ENCODE measurements around the gene RGL4. TPM values are rescaled to one million over a fixed set of nuclear protein-coding genes. Genes with fewer than 3 reads are reported as not detected.
"Not testable (repeated sequence)": the region's sequence is repeated elsewhere in the genome, so short reads cannot be mapped to it uniquely, and the experiment has no call there.

The RGL4 gene
- total RNA-seq, 1 donor from 2014 or later: 1.2 TPM

DNA sequence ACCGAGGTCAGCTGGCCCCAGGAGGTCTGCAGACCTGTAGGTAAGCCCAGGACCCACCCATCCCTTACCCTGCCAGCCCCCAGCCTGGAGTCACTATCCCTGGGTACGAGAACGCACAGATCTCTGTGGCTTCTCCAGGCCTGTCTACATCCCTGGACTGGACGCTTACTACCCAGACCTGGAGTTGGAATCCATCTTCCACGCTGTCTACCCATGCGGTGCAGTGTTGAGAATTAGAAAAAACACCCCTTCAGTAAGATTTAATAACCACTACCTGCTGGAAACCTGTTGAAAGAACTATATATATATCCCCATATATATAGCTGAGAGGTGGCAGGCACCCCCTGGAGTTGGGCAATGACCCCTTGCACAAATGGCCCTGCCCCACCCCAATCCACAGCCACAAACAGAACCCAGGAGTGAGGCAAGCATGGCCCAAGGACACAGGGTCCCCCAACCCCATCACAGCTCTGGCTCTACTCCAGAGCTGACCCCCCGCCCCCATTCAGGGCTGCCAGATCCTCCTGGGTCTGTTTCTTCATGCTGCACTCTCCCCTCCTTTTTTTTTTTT, 17.7 kb upstream of the RGL4 start:
- intact Hi-C loops (cut with DNase I): no loop called here
- Histone ChIP-seq H3K4me3 (no peak overlapping the region), H3K27ac (no peak overlapping the region), H3K36me3 (no peaks in the 10 kb centered on the region), H3K4me1 (peaks cover 10% of the 10 kb centered on the region), H3K27me3 (no peaks in the 10 kb centered on the region), H3K9me3 (no peaks in the 10 kb centered on the region)
- TF ChIP-seq, protein P1, sequence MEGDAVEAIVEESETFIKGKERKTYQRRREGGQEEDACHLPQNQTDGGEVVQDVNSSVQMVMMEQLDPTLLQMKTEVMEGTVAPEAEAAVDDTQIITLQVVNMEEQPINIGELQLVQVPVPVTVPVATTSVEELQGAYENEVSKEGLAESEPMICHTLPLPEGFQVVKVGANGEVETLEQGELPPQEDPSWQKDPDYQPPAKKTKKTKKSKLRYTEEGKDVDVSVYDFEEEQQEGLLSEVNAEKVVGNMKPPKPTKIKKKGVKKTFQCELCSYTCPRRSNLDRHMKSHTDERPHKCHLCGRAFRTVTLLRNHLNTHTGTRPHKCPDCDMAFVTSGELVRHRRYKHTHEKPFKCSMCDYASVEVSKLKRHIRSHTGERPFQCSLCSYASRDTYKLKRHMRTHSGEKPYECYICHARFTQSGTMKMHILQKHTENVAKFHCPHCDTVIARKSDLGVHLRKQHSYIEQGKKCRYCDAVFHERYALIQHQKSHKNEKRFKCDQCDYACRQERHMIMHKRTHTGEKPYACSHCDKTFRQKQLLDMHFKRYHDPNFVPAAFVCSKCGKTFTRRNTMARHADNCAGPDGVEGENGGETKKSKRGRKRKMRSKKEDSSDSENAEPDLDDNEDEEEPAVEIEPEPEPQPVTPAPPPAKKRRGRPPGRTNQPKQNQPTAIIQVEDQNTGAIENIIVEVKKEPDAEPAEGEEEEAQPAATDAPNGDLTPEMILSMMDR (IDR thresholded peaks at IDR 0.05): no peak
- ATAC-seq (no peak), DNase-seq (no peak)

DNA sequence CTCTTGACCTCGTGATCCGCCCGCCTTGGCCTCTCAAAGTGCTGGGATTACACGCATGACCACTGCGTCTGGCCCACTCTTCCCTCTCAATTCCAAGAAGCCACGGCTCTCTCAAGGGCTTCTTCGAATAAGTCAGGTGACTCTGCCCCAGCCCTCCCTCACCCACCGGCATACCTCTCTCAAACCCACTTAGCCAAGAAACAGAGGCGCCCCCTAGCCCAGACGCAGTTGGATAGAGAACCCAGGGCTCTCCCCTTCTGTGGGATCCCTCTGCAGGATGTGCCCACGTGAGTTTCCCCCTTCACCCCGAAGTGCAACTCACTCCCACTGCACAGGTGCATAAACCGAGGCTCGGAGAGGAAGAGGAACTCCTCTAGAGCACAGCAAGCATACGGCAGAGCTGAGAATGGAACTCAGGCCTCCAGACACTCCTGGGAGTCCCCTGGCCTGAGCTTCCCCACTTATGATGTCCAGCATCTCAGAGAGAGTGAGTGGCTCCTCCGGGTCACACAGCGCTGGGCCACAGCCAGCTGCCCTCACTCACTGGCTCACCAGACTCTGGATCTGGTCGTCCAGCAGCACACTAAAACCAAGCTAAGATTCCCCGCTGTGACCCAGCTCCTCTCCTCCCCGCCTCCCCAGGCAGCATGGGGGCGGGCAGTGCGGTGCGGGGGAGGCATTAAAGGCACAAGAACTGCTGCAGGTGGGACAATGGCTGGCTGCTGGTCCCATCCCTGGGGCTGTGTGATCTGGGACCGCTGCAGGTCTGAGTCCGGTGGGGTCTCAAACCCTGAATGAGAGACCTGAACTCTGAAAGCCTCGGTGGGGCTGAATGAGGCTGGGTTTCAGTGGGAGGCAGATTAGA, 16.8 kb upstream of the RGL4 start:
- no peaks in the 10 kb centered on the region for H3K36me3 ChIP-seq
- no peak for ATAC-seq
- no peak overlapping the region for H3K4me3 ChIP-seq
- H3K9me3 ChIP-seq: no peaks in the 10 kb centered on the region
- peaks cover 10% of the 10 kb centered on the region for H3K4me1 ChIP-seq
- H3K27ac ChIP-seq: no peak overlapping the region
- intact Hi-C loops (cut with DNase I): no loop called here
- H3K27me3 ChIP-seq: no peaks in the 10 kb centered on the region
- TF ChIP-seq, protein P1 (IDR thresholded peaks at IDR 0.05): no peak
- DNase-seq: no peak

DNA sequence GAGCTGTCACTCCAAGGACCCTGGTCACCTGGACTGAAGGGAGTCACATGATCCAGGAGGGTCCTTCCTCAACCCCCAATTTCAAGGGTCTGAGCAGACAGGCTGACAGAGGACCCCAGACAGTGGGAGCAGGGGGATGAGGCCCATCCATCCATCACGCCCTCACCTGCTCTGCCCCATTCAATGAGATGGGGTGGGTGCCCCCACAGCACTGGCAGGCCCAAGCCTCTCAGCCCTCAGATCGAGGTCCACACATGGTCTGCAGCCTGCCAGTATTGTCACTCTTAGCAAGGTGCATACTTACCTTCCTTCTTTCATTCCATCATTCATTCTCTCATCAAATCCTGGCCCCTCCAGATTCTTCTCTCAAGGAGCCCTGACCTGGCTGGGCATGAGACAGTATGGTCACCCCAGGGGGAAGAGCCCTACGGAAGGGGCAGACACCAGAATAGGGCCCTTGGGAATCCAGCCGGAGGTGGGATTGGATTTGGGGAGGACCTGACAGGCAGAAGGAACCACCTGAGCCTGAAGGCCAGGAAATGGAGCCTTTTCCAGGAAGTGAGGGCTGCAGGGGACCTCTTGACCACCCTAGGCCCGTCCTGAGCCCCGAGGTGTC, 15.8 kb upstream of the RGL4 start:
- H3K4me3 ChIP-seq; H3K27ac ChIP-seq; DNase-seq; ATAC-seq; H3K9me3 ChIP-seq; H3K36me3 ChIP-seq; intact Hi-C loops (cut with DNase I); H3K27me3 ChIP-seq: not testable (repeated sequence)
- H3K4me1 ChIP-seq: peaks cover 10% of the 10 kb centered on the region

DNA sequence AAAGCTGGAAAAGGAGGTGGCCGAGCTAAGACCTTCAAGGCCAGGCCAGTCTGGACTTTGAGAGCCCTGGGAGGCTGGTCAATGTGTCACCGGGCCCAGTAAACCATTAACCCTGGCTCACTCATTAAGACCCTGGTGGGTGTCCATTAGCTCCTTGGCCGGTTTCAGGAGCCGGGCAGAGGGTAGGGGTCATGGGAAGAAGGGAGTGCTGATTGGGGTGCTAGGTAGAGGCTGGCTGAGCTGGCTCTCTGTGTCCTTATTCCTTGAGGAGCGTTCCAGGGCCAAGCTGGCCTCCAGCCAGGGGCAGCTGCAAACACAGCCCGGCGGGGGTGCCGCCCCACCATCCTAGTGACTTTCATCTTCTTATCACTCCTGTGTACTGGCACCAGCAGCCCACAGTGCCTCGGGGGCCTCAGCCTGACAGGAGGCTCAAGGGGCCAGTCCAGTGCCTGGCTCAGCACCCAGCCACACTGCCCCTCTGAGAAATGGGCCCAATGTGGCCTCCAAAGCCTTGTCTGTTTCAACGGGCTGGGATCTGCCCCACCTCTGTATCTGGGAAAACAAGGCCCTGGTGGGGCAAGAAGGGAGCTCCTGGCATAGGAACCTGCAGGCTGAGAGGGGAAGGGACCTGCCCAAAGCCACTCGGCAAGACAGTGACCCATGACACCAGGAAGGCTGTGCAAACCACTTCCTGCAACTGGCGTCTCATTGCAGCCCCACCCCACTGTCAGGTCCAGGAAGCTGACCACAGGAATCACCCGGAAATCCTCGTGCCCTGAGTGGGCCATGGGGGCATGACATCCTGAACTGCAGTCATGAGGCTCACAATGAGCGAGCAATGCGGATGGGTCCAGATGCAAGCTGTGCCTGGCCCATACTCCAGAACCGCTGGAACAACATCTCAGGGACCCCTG, 15.1 kb upstream of the RGL4 start:
- Histone ChIP-seq H3K4me1 (peaks cover 10% of the 10 kb centered on the region), H3K9me3 (no peaks in the 10 kb centered on the region), H3K27me3 (no peaks in the 10 kb centered on the region), H3K4me3 (no peak overlapping the region), H3K36me3 (no peaks in the 10 kb centered on the region), H3K27ac (peak overlapping the region; percentile 24)
- peak; percentile 77 for ATAC-seq
- intact Hi-C loops (cut with DNase I): no loop called here
- TF ChIP-seq, protein P1 (IDR thresholded peaks at IDR 0.05): no peak
- DNase-seq: peak; percentile 72

DNA sequence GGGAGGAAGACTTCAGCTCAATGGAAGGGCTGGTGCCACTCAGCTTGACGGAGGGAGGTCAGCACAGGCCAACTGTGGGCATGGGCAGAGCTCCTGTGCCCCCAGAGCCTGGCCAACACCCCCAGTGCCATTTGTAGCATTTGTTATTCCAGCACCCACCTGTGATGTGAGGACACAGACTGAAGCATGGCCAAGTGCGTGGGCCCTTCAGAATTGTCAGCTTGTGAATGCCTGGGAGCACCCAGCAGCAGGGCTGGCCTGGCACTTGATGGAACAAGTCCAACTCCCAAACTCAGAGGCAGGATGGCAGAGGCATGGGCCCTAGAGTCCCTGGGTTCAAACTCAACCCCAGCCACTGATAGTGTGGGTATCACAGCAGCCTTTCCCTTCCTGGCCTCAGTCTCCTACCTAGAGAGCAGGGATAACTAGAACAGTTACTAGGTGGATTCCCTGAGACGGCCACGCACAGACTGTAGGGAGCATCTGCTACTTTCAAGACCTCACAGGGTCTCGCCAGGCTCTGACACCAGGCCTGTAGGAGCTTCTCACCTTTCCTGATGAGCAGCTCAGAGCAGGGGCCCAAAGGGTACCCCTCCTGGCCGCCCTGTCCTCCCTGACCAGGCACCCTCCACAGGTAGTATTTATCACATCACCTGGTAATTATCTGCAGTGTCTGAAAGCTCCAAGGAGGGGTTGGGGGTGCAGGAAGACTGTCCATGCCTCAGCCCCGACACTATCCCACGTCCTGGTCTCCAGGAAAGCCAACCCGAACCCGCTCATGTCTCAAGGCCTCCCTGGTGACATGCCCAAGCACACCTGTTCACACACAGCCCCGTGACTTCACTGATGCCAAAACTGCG, 13.7 kb upstream of the RGL4 start:
- ATAC-seq; H3K27me3 ChIP-seq; H3K9me3 ChIP-seq; intact Hi-C loops (cut with DNase I); H3K36me3 ChIP-seq; H3K27ac ChIP-seq; H3K4me3 ChIP-seq: not testable (repeated sequence)
- peaks cover 10% of the 10 kb centered on the region for H3K4me1 ChIP-seq
- peak; percentile 49 for DNase-seq

DNA sequence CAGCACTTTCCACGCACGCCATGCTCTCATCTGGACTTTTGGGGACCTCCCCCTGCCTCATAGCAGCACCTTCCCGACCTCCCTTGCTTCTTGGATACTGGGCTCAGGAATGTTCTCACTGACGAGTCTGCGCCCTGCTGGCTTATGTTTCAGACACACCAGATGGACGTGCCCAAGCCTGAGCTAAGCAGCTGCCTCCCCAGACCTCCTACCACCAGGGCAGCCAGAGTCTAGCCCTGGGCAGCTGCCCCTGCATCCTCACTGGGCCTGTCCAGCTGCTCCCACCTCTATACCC, 13.2 kb upstream of the RGL4 start:
- DNase-seq (no peak), ATAC-seq (no peak)
- Histone ChIP-seq H3K36me3 (peaks cover 6% of the 10 kb centered on the region), H3K27ac (no peak overlapping the region), H3K4me3 (no peak overlapping the region), H3K9me3 (no peaks in the 10 kb centered on the region), H3K27me3 (no peaks in the 10 kb centered on the region), H3K4me1 (peaks cover 10% of the 10 kb centered on the region)
- intact Hi-C loops (cut with DNase I): no loop called here
- TF ChIP-seq, protein P1 (IDR thresholded peaks at IDR 0.05): no peak
